HEK293 (cell line): ENCODE results near the gene NOX3.

ENCODE experiments used
- ZNF140 ChIP-seq: fragments of 450-650 bp; formaldehyde crosslinking; IDR thresholded peaks from 2 replicates; pipeline ENCODE4 v1.5.1; 2016; ENCODE audit warnings: missing biosample characterization, missing genetic modification characterization
- ZNF670 ChIP-seq: fragments of 450-650 bp; formaldehyde crosslinking; IDR thresholded peaks from 2 replicates; pipeline ENCODE4 v1.5.1; 2016; ENCODE audit warnings: missing biosample characterization, missing genetic modification characterization, low read depth
- ZNF747 ChIP-seq: fragments of 450-650 bp; formaldehyde crosslinking; IDR thresholded peaks from 2 replicates; pipeline ENCODE4 v1.5.1; 2016; ENCODE audit warnings: missing biosample characterization, missing genetic modification characterization
- ZSCAN16 ChIP-seq: fragments of 450-650 bp; formaldehyde crosslinking; IDR thresholded peaks from 2 replicates; pipeline ENCODE4 v1.5.1; 2016; ENCODE audit warnings: missing biosample characterization, missing genetic modification characterization
- TF ChIP-seq, protein P1 (sequence below): sonication (generic); formaldehyde crosslinking; IDR thresholded peaks from 2 replicates; pipeline ENCODE4 v1.8.1; 2022; ENCODE audit warnings: mild to moderate bottlenecking, moderate library complexity, missing genetic modification reagents

DNA sequence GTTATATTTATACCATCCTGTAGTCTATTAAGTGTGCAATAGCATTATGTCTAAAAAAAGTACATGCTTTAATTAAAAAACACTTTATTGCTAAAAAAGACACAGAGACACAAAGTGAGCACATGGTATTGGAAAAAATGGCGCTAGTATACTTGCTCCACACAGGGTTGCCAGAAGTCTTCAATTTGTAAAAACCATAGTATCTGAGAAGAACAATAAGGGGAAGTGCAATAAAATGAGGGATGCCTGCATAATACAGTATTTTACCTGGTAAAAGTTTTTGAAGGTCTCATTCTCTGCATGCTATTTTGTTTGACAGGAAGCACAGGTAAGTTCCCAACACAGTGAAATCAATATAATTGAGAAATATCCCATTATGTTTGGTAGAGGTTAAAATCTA lies 1.6 kb downstream of the NOX3 start:
- TF ChIP-seq ZNF747 (tag by site-specific recombination) (no peak), ZNF670 (tag by site-specific recombination) (no peak), ZSCAN16 (tag by site-specific recombination) (no peak), ZNF140 (tag by site-specific recombination) (no peak)
- TF ChIP-seq, protein P1, sequence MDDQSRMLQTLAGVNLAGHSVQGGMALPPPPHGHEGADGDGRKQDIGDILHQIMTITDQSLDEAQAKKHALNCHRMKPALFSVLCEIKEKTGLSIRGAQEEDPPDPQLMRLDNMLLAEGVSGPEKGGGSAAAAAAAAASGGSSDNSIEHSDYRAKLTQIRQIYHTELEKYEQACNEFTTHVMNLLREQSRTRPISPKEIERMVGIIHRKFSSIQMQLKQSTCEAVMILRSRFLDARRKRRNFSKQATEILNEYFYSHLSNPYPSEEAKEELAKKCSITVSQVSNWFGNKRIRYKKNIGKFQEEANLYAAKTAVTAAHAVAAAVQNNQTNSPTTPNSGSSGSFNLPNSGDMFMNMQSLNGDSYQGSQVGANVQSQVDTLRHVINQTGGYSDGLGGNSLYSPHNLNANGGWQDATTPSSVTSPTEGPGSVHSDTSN (CRISPR knock-in tag) = no peak
